PC-3 (cell line): ENCODE measurements around the gene MAF.

Source experiments
- CTCF ChIP-seq: fragments of 300-600 bp; sonication (generic); conservative IDR thresholded peaks from 2 replicates; pipeline ENCODE4 v1.5.1; 2017; ENCODE audit warnings: antibody characterized with exemption, low read depth, mild to moderate bottlenecking, low read length
- EZH2 ChIP-seq: fragments of 300-600 bp; sonication (generic); IDR thresholded peaks from one replicate; pipeline ENCODE4 v1.6.1; 2017; ENCODE audit warnings: antibody characterized with exemption, mild to moderate bottlenecking, low read length; ENCODE audit not compliant: unreplicated experiment
- EZH2phosphoT487 ChIP-seq: fragments of 300-600 bp; sonication (generic); IDR thresholded peaks from 2 replicates; pipeline ENCODE4 v1.6.1; 2018; ENCODE audit warnings: mild to moderate bottlenecking, antibody characterized with exemption, low read length, borderline replicate concordance

DNA sequence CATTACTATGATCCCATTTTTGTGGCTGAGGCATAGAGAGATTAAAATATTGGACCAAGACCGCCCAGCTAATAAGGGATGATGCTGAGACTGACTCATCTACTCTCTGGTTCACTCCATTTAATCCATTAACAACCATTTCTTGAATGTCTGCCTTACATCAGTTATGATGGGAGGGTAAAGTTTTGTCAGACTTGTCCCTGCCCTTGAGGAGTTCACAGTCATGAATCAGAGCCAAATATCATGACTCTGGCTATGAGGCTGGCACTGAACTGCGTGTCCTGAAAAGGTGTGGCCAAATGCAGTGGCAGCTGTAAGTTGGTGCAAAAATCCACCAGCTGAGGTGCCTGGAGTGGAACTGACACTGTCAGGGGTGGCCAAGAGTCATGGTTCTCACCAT, 35.0 kb upstream of the MAF start:
- no peak for TF ChIP-seq EZH2
- TF ChIP-seq CTCF, result no peak
- TF ChIP-seq EZH2phosphoT487, result no peak
